Effector memory CD4-positive, alpha-beta T cell (primary cell): ENCODE measurements around the gene PCDH15.

Experiments used
- DNase-seq, 3 donors: peaks; one replicate each; pipeline ENCODE4 v3.0.0-alpha.2; 2020
- H3K27ac ChIP-seq: 2 replicates; pipeline ENCODE4 v1.7.0; 2013; ENCODE audit warnings: mild to moderate bottlenecking, low read length, moderate library complexity; ENCODE audit not compliant: insufficient read depth, poor library complexity, severe bottlenecking
- H3K27me3 ChIP-seq: replicated peaks from 2 replicates; pipeline ENCODE4 v1.7.0; 2013; ENCODE audit warnings: mild to moderate bottlenecking, low read length; ENCODE audit not compliant: insufficient read depth, control insufficient read depth, poor library complexity, severe bottlenecking
- H3K36me3 ChIP-seq: 2 replicates; pipeline ENCODE4 v1.7.0; 2013; ENCODE audit warnings: mild to moderate bottlenecking, low read length, moderate library complexity; ENCODE audit not compliant: control insufficient read depth, insufficient read depth
- H3K4me1 ChIP-seq: 2 replicates; pipeline ENCODE4 v1.7.0; 2013; ENCODE audit warnings: low read length, mild to moderate bottlenecking; ENCODE audit not compliant: control insufficient read depth, insufficient read depth, poor library complexity, severe bottlenecking
- H3K4me3 ChIP-seq: 2 replicates; pipeline ENCODE4 v1.7.0; 2013; ENCODE audit warnings: low read length, low read depth, mild to moderate bottlenecking; ENCODE audit not compliant: insufficient read depth, poor library complexity, severe bottlenecking
- H3K9me3 ChIP-seq: 2 replicates; pipeline ENCODE4 v1.7.0; 2013; ENCODE audit warnings: mild to moderate bottlenecking, low read length, moderate library complexity; ENCODE audit not compliant: control insufficient read depth

PCDH15 gene

DNA sequence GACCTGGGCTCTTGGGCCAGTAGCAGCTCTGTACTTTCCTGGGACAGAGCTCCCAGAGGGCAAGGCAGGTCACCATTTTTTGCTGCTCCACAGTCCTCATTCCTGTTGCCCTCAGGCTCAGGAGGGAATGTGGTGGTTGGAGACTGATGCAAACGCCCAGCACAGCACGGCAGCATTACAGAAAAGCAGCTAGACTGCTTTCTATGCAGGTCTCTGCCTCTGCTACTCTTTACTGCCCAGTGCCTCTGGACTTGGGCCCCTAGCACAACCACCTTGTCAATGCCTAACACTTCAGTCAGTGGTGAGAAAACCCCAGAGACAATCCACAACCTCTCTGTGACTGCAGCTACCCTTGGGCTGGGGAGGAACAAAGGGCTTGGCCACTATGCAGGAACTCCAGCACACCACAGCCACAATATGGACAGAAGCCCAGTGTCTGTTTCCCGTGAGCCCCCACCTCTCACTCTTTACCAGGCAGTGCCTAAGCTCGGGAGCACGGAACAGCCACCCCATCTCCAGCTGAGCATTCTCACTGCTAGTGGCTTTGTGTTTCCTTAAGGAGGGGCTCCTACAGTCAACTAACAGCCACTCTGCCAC lies 790.6 kb downstream of the PCDH15 start:
- Histone ChIP-seq H3K27ac (no peak overlapping the region), H3K36me3 (no peaks in the 10 kb centered on the region), H3K4me3 (no peak overlapping the region), H3K9me3 (no peaks in the 10 kb centered on the region), H3K27me3 (no peaks in the 10 kb centered on the region), H3K4me1 (no peaks in the 10 kb centered on the region)
- no peak for DNase-seq

DNA sequence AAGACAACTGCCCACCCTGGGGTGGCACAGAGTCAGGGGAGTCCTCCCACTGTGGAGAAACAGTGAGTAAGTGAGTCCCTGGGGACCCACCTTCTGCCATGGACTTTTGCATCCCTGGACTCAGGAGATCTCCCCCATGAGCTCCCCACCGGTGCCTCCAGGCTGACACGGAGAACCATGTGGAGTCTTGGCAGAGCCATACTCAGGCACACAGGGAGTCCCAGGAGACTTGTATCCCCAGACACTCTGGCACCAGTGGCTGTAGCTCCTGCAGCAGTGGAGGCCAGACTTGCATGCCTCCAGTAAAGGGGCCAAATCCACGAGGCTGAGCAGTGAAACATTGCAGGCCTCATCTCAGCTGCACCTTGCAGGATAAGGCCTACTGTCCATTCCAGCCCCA lies 791.4 kb downstream of the PCDH15 start:
- H3K36me3 ChIP-seq: no peaks in the 10 kb centered on the region
- no peak overlapping the region for H3K4me3 ChIP-seq
- peaks cover 3% of the 10 kb centered on the region for H3K9me3 ChIP-seq
- H3K4me1 ChIP-seq: no peaks in the 10 kb centered on the region
- H3K27me3 ChIP-seq: no peaks in the 10 kb centered on the region
- no peak for DNase-seq
- no peak overlapping the region for H3K27ac ChIP-seq

GRCh38 chr10:54002077-54002476 lies 799.0 kb downstream of the PCDH15 start:
- Histone ChIP-seq H3K4me1 (no peaks in the 10 kb centered on the region), H3K9me3 (peaks cover 3% of the 10 kb centered on the region), H3K27me3 (no peaks in the 10 kb centered on the region), H3K36me3 (no peaks in the 10 kb centered on the region), H3K27ac (no peak overlapping the region), H3K4me3 (no peak overlapping the region)
- DNase-seq: no peak

- Histone ChIP-seq H3K27ac (no peak overlapping the region), H3K9me3 (no peaks in the 10 kb centered on the region), H3K4me1 (no peaks in the 10 kb centered on the region), H3K4me3 (no peak overlapping the region), H3K27me3 (no peaks in the 10 kb centered on the region), H3K36me3 (no peaks in the 10 kb centered on the region)
- DNase-seq: no peak
Observed at GRCh38 chr10:53997953-53998352, 803.1 kb downstream of the PCDH15 start.

DNA sequence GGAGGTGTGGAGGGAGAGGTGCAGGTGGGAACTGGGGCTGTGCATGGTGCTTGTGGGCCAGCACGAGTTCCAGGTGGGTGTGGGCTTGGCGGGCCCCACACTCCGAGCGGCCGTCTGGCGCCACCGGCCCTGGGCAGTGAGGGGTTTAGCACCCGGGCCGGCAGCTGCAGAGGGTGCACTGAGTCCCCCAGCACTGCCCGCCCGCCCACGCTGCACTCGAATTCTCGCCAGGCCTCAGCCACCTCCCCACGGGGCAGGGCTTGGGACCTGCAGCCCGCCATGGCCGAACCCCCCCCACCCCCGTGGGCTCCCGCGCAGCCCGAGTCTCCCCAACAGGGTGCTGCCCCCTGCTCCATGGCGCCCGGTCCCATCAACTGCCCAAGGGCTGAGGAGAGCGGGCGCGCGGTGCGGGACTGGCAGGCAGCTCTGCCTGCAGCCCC lies 810.2 kb downstream of the PCDH15 start:
- no peak overlapping the region for H3K27ac ChIP-seq
- H3K4me3 ChIP-seq: no peak overlapping the region
- H3K9me3 ChIP-seq: no peaks in the 10 kb centered on the region
- H3K36me3 ChIP-seq: no peaks in the 10 kb centered on the region
- no peak for DNase-seq
- H3K4me1 ChIP-seq: no peaks in the 10 kb centered on the region
- H3K27me3 ChIP-seq: no peaks in the 10 kb centered on the region

DNA sequence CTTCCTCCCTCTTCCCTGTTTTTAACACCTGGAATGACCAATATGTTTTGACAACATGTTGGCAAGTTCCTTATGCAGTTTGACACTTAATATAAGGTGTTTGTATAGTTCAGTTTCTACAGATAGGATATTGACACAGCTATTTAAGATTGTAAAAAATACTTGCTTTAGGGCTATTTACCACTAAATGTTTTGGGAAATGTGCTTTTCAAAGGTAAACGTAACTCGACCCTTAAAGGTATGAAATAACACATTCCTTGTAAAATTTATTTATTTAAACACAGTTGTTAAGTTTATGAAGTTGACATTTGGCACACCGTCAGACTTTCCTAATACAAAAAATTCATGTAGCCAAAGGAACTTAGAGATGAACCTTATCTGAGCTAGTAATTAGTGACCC lies 817.6 kb downstream of the PCDH15 start:
- Histone ChIP-seq H3K36me3 (no peaks in the 10 kb centered on the region), H3K9me3 (no peaks in the 10 kb centered on the region), H3K27me3 (no peaks in the 10 kb centered on the region), H3K27ac (no peak overlapping the region), H3K4me3 (no peak overlapping the region), H3K4me1 (no peaks in the 10 kb centered on the region)
- no peak for DNase-seq

GRCh38 chr10:53980210-53980609 lies 820.8 kb downstream of the PCDH15 start:
- Histone ChIP-seq H3K9me3 (no peaks in the 10 kb centered on the region), H3K4me3 (no peak overlapping the region), H3K27me3 (no peaks in the 10 kb centered on the region), H3K36me3 (no peaks in the 10 kb centered on the region), H3K27ac (no peak overlapping the region), H3K4me1 (no peaks in the 10 kb centered on the region)
- no peak for DNase-seq

DNA sequence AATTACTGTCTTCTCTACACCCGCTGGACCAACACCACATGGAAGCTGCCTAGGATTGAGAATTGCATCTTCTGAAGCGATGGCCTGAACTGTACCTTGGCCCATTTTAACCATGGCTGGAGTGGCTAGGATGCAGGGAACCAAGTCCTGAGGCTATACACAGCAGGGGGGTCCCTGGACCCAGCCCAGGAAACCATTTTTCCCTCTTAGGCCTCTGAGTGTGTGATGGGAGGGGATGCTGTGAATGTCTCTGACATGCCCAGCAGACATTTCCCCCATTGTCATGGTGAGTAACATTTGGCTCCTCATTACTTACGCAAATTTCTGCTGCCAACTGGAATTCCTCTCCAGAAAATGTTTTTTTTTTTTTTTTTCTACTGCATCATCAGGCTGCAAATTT lies 822.7 kb downstream of the PCDH15 start:
- no peaks in the 10 kb centered on the region for H3K36me3 ChIP-seq
- no peak overlapping the region for H3K27ac ChIP-seq

DNA sequence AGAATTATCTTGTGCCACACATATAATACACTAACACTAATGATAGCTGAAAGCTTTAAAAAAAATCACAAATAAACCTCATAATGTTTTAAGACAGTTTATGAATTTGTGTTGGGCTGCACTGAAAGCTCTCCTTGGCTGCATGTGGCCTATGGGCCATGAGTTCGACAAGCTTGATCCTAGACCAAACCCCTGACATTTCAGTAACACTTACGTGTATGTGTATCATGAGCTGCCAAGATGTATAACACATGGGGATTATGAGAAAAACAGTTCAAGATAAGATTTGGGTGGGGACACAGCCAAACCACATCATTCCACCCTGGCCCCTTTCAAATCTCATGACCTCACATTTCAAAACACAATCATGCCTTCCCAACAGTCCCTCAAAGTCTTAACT lies 823.8 kb downstream of the PCDH15 start:
- Histone ChIP-seq H3K36me3 (no peaks in the 10 kb centered on the region), H3K4me1 (no peaks in the 10 kb centered on the region), H3K9me3 (no peaks in the 10 kb centered on the region), H3K27me3 (no peaks in the 10 kb centered on the region), H3K4me3 (no peak overlapping the region), H3K27ac (no peak overlapping the region)
- no peak for DNase-seq

More for the DNA sequence above, 822.7 kb downstream of the PCDH15 start:
- no peaks in the 10 kb centered on the region for H3K4me1 ChIP-seq
- H3K4me3 ChIP-seq: no peak overlapping the region
- H3K9me3 ChIP-seq: no peaks in the 10 kb centered on the region
- DNase-seq: no peak
- H3K27me3 ChIP-seq: no peaks in the 10 kb centered on the region

- Histone ChIP-seq H3K36me3 (no peaks in the 10 kb centered on the region), H3K9me3 (no peaks in the 10 kb centered on the region), H3K4me3 (no peak overlapping the region), H3K27me3 (no peaks in the 10 kb centered on the region), H3K4me1 (no peaks in the 10 kb centered on the region), H3K27ac (no peak overlapping the region)
- no peak for DNase-seq
Observed at GRCh38 chr10:53957401-53957800, 843.6 kb downstream of the PCDH15 start.
